Activated CD4-positive, alpha-beta T cell treated with anti-CD3 and anti-CD28 coated beads for 36 hours (primary cell): ENCODE results near the gene C9orf57. TPM values are rescaled to one million over a fixed set of nuclear protein-coding genes. Genes with fewer than 3 reads are reported as not detected.
"Not testable (repeated sequence)": the region's sequence is repeated elsewhere in the genome, so short reads cannot be mapped to it uniquely, and the experiment has no call there.

Source experiments
- ATAC-seq: fragments of 200-7000 bp; cut with Tn5 transposase; one replicate; pipeline ENCODE4 v1.10.0; 2021; ENCODE audit warnings: mild to moderate bottlenecking, moderate library complexity
- CTCF ChIA-PET: fragments of 350-600 bp; sonication (Branson Sonifier 250); formaldehyde crosslinking; loops from one replicate; lab custom pipeline; 2021; ENCODE audit warnings: antibody characterized with exemption; lab: Charles Lee
- POLR2A ChIA-PET: fragments of 350-600 bp; sonication (Branson Sonifier 250); formaldehyde crosslinking; loops from one replicate; lab custom pipeline; 2021; ENCODE audit warnings: antibody characterized with exemption, inconsistent platforms; lab: Charles Lee
- DNase-seq: peaks from one replicate; pipeline ENCODE4 v3.0.0-alpha.2; 2020
- H3K27ac Mint-ChIP-seq: one replicate; pipeline ENCODE4 v1.8.0; 2021; ENCODE audit warnings: mixed read lengths
- H3K27me3 Mint-ChIP-seq: one replicate; pipeline ENCODE4 v1.8.0; 2021; ENCODE audit warnings: mixed read lengths
- H3K36me3 Mint-ChIP-seq: one replicate; pipeline ENCODE4 v1.8.0; 2021; ENCODE audit warnings: low read depth, mixed read lengths
- H3K4me1 Mint-ChIP-seq: one replicate; pipeline ENCODE4 v1.8.0; 2021; ENCODE audit warnings: mixed read lengths
- H3K4me3 Mint-ChIP-seq: one replicate; pipeline ENCODE4 v1.8.0; 2021; ENCODE audit warnings: mild to moderate bottlenecking, moderate library complexity, mixed read lengths
- H3K9me3 Mint-ChIP-seq: one replicate; pipeline ENCODE4 v1.8.0; 2021; ENCODE audit warnings: low read depth, mixed read lengths
- intact Hi-C, 2 experiments: fragments of 100-400 bp; cut with DNase I in 1 of 2; cut with micrococcal nuclease in 1 of 2; formaldehyde crosslinking; loops; one replicate each; pipeline versions ENCODE4 v1.14.2 to v1.15.1; 2022 to 2024; cut with DNase I, micrococcal nuclease
- total RNA-seq, 2 experiments: library from RNA; stranded (reverse); gene quantifications; one replicate each; pipeline ENCODE4 v1.2.3, GENCODE V29; 2021

The C9orf57 gene, protein sequence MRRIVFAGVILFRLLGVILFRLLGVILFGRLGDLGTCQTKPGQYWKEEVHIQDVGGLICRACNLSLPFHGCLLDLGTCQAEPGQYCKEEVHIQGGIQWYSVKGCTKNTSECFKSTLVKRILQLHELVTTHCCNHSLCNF
- not detected for total RNA-seq

DNA sequence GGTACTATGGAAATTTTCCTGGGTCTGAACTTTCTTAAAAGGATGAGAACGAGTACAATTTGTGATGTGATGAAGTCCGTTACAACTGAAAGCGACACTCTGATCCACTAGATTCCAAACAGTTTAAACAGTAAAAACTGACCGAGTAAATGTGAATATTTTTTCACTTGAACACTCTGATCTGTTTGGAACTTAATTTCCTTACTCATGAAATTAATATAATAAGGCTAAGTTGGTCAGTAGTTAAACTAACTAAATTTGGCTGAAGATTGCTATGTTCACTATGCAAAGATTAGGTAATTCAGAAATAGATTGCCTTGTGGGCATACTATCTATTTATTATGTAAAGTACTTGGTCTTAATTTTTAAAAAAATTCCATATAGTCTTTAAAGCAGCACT is at the start of gene C9orf57:
TSS of gene C9orf57 (minus strand) at position 101 of the 400 bp plus-strand sequence. CDS start 1,282 bp downstream, outside the sequence.
- POLR2A ChIA-PET: no interaction called here
- Mint-ChIP-seq H3K27ac (no peak within 1 kb of the TSS), H3K27me3 (peaks cover 6% of the 10 kb centered on the region), H3K9me3 (no peaks in the 10 kb centered on the region), H3K4me1 (no peaks in the 10 kb centered on the region), H3K36me3 (no peaks in the 10 kb centered on the region), H3K4me3 (no peak within 1 kb of the TSS)
- intact Hi-C loops: no loop called here
- ATAC-seq (no peak), DNase-seq (no peak)
- CTCF ChIA-PET: no interaction called here

DNA sequence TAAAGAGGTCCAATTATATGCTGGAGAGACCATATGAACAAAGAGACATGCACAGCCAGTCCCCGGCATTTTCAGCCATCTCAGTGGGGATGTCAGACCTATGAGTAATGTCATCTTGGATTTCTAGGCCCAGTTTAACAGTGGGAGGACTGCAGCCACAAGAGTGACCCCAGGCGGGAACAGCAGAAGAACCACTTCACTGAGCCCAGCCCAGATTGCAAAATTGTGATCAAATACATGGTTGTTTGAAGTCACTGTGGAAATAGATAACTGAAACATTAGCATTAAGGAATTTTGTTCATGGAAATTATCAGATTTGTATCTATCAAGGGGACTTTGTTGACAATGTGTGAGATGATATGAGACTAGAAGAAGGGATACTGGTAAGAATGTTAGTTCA is 42.1 kb upstream of the C9orf57 start:
- DNase-seq (no peak), ATAC-seq (no peak)
- Mint-ChIP-seq H3K27ac (no peak overlapping the region), H3K4me1 (no peaks in the 10 kb centered on the region), H3K4me3 (no peak overlapping the region), H3K27me3 (no peaks in the 10 kb centered on the region), H3K9me3 (peaks cover 7% of the 10 kb centered on the region), H3K36me3 (no peaks in the 10 kb centered on the region)
- ChIA-PET POLR2A (no interaction called here), CTCF (interaction anchor here (0.7 kb wide), 1 partner anchor 161 kb away, joined by 4 read pairs; no protein-coding TSS in a partner anchor)
- intact Hi-C loops: no loop called here

DNA sequence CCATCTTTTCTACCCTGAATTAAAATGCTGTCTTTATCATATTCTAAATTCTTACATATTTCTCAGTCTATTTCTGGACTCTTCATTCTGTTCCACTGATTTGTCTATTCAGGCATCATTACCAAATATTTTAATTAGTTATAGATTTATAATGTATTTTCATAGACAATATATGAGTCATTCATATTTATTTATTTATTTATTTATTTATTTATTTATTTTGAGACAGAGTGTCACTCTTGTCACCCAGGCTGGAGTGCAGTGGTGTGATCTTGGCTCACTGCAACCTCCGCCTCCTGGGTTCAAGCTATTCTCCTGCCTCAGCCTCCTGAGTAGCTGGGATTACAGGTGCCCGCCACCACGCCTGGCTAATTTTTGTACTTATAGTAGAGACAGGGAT is 35.1 kb upstream of the C9orf57 start:
- H3K27me3 Mint-ChIP-seq, ATAC-seq, intact Hi-C loops, POLR2A ChIA-PET, H3K27ac Mint-ChIP-seq, H3K9me3 Mint-ChIP-seq, H3K4me1 Mint-ChIP-seq, H3K4me3 Mint-ChIP-seq, DNase-seq, CTCF ChIA-PET, H3K36me3 Mint-ChIP-seq: not testable (repeated sequence)

DNA sequence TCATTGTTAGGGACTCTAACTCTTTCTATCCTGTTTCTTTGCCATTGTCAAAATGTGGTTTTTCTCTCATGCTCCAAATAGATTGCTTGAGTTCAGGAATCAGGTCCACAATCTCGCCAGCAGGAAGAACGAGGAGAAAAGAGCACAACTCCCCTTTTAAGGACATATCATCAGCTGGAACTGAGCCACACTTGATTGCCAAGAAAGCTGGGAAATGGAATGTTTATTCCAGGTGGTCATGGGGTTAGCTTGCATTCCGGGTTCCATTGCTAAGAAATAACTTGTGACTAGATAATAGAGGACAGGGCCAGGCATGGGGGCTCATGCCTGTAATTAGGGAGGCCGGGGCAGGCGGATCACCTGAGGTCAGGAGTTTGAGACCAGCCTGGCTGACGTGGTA is 32.4 kb upstream of the C9orf57 start:
- Mint-ChIP-seq H3K36me3 (no peaks in the 10 kb centered on the region), H3K4me1 (no peaks in the 10 kb centered on the region), H3K27ac (no peak overlapping the region), H3K27me3 (no peaks in the 10 kb centered on the region), H3K9me3 (no peaks in the 10 kb centered on the region), H3K4me3 (no peak overlapping the region)
- intact Hi-C loops: no loop called here
- ChIA-PET POLR2A (no interaction called here), CTCF (interaction anchor here (1.4 kb wide), 1 partner anchor 14 kb away, joined by 3 read pairs; no protein-coding TSS in a partner anchor)
- ATAC-seq (no peak), DNase-seq (no peak)

DNA sequence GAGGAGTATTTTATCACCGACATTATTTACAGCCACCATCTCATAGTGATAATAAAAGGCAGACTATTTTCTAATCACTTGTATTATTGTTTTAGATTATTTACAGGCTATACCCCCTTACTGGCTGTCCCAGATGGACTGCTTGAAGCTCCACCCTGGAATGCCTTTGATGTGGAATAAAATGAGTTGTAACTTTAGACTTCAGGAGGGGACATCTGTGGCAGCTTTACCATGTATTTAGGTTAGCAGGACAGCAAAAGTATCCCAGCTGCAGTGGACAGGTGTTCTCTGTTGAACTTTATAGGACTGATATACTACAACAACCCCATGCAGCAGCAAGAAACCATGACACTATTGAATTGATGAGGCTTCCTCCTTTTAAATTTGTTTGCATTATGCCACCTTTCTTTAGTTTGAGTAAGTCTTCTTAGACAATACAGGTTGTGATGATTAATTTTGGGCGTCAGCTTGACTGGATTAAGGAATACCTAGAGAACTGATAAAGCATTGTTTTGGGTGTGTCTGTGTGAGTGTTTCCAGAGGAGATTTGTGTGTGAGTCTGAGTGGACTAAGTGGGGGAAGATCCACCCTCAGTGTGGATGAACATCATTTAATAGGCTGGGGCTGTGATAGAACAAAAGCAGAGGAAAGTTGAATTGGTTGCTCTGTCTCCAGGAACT is 29.2 kb upstream of the C9orf57 start:
- CTCF ChIA-PET: no interaction called here

DNA sequence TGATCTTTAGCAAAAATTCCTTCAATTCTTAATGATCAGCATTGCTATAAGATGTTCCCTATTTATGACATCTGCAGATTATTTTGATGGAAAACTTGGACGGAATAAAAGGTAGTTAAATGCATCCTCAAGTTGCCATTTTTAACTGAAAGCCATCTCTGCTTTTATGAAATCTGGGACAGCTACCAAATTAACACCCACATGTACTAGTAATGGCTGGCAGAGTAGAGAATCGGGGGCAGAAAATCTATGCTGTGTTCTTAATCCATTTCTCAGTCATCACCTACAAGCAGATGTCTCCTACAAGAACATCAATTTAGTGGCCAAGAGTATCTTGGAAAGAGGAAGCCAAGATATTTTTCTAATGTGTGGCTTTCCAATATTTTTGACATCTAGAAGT is 22.1 kb upstream of the C9orf57 start:
- Mint-ChIP-seq H3K36me3 (no peaks in the 10 kb centered on the region), H3K27ac (no peak overlapping the region), H3K4me1 (no peaks in the 10 kb centered on the region), H3K4me3 (no peak overlapping the region), H3K27me3 (peaks cover 4% of the 10 kb centered on the region), H3K9me3 (peaks cover 1% of the 10 kb centered on the region)
- DNase-seq (no peak), ATAC-seq (no peak)
- ChIA-PET POLR2A (no interaction called here), CTCF (interaction anchor here (1.1 kb wide), 1 partner anchor 43 kb away, joined by 4 read pairs; no protein-coding TSS in a partner anchor)
- intact Hi-C loops: no loop called here

More for the DNA sequence above, 29.2 kb upstream of the C9orf57 start:
- intact Hi-C loops: no loop called here
- DNase-seq (no peak), ATAC-seq (no peak)
- POLR2A ChIA-PET: no interaction called here
- Mint-ChIP-seq H3K27me3 (peaks cover 2% of the 10 kb centered on the region), H3K9me3 (no peaks in the 10 kb centered on the region), H3K27ac (no peak overlapping the region), H3K36me3 (no peaks in the 10 kb centered on the region), H3K4me1 (no peaks in the 10 kb centered on the region), H3K4me3 (no peak overlapping the region)

DNA sequence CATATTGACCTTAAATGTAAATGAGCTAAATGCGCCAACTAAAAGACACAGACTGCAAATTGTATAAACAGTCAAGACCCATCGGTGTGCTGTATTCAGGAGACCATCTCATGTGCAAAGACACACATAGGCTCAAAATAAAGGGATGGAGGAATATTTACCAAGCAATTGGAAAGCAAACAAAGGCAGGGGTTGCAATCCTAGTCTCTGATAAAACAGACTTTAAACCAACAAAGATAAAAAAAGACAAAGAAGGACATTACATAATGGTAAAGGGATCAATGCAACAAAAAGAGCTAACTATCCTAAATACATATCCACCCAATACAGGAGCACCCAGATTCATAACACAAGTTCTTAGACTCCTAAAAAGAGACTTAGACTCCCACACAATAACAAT is 14.3 kb upstream of the C9orf57 start:
- H3K27me3 Mint-ChIP-seq, H3K4me3 Mint-ChIP-seq, H3K27ac Mint-ChIP-seq, intact Hi-C loops, H3K9me3 Mint-ChIP-seq, H3K4me1 Mint-ChIP-seq, CTCF ChIA-PET, POLR2A ChIA-PET, DNase-seq, H3K36me3 Mint-ChIP-seq, ATAC-seq: not testable (repeated sequence)

DNA sequence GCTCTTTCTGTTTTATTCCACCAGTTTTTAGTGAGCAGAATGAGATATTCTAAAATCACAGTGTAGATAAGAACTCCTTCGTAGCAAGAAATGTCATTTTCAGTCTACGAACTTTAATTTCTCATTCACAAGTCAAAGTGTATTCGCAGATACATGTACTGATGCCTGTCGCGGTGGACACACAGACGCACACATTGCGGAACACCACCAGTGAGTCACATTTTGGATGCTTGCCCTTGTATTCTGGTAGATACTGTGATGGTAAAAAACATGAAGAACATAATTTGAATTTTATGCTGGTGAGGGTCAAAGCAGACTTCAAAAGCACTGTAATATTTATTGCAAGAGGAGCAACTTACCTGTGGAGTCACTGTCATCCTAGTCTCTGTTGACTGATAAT is 4.7 kb upstream of the C9orf57 start:
- H3K4me1 Mint-ChIP-seq: no peaks in the 10 kb centered on the region
- no peak overlapping the region for H3K27ac Mint-ChIP-seq
- DNase-seq (no peak), ATAC-seq (no peak)
- H3K4me3 Mint-ChIP-seq: no peak overlapping the region
- H3K27me3 Mint-ChIP-seq: peaks cover 11% of the 10 kb centered on the region
- ChIA-PET CTCF (interaction anchor here (1.1 kb wide), 1 partner anchor 27 kb away, joined by 3 read pairs; no protein-coding TSS in a partner anchor), POLR2A (no interaction called here)
- H3K9me3 Mint-ChIP-seq: peaks cover 1% of the 10 kb centered on the region
- intact Hi-C loops: no loop called here
- H3K36me3 Mint-ChIP-seq: no peaks in the 10 kb centered on the region

DNA sequence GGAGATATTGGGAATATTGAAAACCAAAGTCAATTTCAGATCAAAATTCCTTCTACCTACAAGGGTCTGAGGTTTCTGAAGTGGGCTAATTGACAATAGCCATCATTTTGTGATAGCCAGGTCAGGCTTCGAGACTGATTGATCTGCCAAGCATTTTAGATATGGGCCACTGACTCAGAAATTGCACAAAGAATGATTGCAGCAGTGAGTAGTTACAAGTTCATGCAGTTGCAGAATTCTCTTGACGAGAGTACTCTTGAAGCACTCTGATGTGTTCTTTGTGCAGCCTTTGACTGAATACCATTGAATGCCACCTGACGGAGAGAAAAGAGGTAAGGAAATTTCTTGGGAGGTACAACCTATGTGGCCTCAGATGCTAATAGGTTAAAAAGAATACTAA is 8.3 kb downstream of the C9orf57 start:
- CTCF ChIA-PET: interaction anchor here (1.4 kb wide), 1 partner anchor 13 kb away, joined by 5 read pairs; no protein-coding TSS in a partner anchor
- POLR2A ChIA-PET: no interaction called here
- no peaks in the 10 kb centered on the region for H3K27me3 Mint-ChIP-seq
- no peak for ATAC-seq
- H3K9me3 Mint-ChIP-seq: no peaks in the 10 kb centered on the region
- no peak overlapping the region for H3K4me3 Mint-ChIP-seq
- H3K4me1 Mint-ChIP-seq: no peaks in the 10 kb centered on the region
- no peak for DNase-seq
- intact Hi-C loops: no loop called here
- no peaks in the 10 kb centered on the region for H3K36me3 Mint-ChIP-seq
- H3K27ac Mint-ChIP-seq: no peak overlapping the region

DNA sequence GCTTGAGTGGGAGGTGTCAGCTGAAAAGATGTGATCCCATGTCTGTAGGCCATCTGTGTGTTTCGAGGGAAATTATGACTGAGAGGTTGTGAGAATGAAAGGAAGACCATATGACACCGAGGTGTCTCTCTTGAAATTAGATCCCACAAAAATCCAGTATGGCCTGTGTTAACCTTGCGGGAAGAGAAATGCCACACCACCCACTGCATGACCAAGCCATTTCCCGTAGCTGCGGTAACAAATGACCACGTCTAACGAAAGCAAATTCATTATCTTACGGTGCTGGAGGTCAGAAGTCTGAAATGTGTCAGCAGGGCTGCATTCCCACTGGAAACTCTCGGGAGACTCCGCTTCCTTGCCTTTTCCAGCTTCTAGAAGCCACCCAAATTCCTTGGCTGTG is 11.6 kb downstream of the C9orf57 start:
- CTCF ChIA-PET: interaction anchor here (2.0 kb wide), 1 partner anchor 10 kb away, joined by 10 read pairs; no protein-coding TSS in a partner anchor
- H3K4me3 Mint-ChIP-seq: no peak overlapping the region

DNA sequence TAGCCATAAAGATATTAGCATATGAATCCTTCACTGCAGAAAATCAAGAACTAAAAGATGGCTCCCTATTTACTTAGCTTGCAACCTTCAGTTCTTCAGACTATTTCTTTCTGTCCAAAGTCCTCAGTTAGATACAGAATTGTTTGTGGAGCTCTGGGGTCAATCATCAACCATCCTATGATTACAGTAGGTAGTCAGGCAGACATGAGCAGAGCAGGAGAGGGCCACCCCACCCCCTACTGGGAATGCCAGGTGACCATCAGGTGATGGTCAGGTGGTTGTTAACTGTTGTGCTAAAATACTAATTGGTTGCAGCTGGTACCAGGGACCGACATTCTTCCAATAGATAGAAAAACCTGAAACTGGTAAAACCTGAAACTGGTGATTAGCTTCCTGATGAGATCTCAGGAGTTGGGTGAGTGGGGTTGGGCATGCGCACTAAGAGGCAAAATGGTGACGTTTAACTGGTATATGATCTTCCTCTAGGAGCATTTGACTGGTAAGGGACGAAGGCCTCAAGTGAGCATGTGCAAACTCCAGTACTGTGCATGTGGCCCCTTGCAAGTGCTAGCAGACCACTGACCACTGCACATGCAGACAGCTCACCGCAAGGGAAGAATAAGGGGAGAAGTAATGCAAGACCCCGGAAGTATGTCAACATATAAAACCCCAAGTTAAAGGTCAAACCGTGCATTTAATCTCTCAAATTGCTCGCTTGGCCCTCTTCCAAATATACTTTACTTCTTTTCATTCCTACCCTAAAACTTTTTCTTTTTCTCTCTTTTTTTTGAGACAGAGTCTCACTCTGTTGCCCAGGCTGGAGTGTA is 13.6 kb downstream of the C9orf57 start:
- Mint-ChIP-seq H3K27ac (no peak overlapping the region), H3K36me3 (no peaks in the 10 kb centered on the region), H3K27me3 (peaks cover 8% of the 10 kb centered on the region), H3K4me1 (no peaks in the 10 kb centered on the region), H3K9me3 (no peaks in the 10 kb centered on the region), H3K4me3 (no peak overlapping the region)
- DNase-seq (no peak), ATAC-seq (no peak)
- intact Hi-C loops: loop anchor here in 1 of 2 experiments (10.0 kb wide), 2 partner anchors 548 to 778 kb away; no protein-coding TSS in a partner anchor
- CTCF ChIA-PET: interaction anchor here (2.0 kb wide), 1 partner anchor 8 kb away, joined by 10 read pairs; no protein-coding TSS in a partner anchor
- POLR2A ChIA-PET: no interaction called here

More for the DNA sequence above, 11.6 kb downstream of the C9orf57 start:
- intact Hi-C loops: loop anchor here in 1 of 2 experiments (10.0 kb wide), 2 partner anchors 546 to 776 kb away; no protein-coding TSS in a partner anchor
- POLR2A ChIA-PET: no interaction called here
- ATAC-seq (no peak), DNase-seq (no peak)
- no peak overlapping the region for H3K27ac Mint-ChIP-seq
- H3K4me1 Mint-ChIP-seq: no peaks in the 10 kb centered on the region
- peaks cover 4% of the 10 kb centered on the region for H3K27me3 Mint-ChIP-seq
- H3K9me3 Mint-ChIP-seq: no peaks in the 10 kb centered on the region
- H3K36me3 Mint-ChIP-seq: no peaks in the 10 kb centered on the region
